Panc1 (cell line): ENCODE measurements around the gene BEGAIN.

ENCODE experiments used
- POLR2AphosphoS5 ChIP-seq: IDR thresholded peaks from 2 replicates; pipeline ENCODE4 v1.6.1; 2012; ENCODE audit warnings: mild to moderate bottlenecking, low read depth, low read length, moderate library complexity
- REST ChIP-seq, 2 experiments: IDR thresholded peaks; 2 replicates each; pipeline ENCODE4 v1.6.1; 2011 to 2012; ENCODE audit warnings: low read depth in 2 of 2, control low read depth in 1 of 2, low read length in 1 of 2, mild to moderate bottlenecking in 1 of 2, moderate library complexity in 1 of 2; ENCODE audit not compliant: insufficient read depth in 1 of 2
- TF ChIP-seq, protein P1 (sequence below): fragments of 450-650 bp; IDR thresholded peaks from 2 replicates; pipeline ENCODE4 v1.5.1; 2017; ENCODE audit warnings: mild to moderate bottlenecking

DNA sequence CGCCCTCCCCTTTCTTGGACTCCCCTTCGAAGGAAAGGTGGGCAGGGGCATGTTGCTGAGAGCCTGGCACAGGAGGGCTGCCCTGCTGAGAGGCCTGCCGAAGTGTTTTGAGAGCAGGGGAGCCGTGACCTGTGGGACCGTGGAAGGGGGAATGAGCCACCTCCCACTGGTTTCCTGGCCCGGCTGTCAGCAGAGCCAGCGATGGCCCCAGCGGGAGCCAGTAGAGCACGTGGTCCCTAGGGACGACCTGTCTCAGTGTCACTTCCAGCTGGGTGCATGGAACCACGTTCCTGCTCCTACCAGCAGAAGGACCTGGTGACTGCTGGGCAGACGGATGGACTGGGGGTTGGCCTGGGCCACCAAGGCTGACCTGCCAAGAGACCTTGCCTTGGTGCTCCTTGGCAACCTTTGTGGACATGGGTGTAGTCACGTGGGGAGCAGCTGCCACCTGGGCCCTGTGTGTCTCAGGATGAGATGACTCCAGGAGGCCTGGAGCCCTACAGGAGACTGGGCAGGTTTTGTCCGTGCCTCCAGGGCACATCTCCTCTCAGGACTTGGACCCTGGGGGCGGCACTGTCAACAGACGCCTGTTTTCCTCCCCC lies 34.6 kb downstream of the BEGAIN start:
- TF ChIP-seq, protein P1, sequence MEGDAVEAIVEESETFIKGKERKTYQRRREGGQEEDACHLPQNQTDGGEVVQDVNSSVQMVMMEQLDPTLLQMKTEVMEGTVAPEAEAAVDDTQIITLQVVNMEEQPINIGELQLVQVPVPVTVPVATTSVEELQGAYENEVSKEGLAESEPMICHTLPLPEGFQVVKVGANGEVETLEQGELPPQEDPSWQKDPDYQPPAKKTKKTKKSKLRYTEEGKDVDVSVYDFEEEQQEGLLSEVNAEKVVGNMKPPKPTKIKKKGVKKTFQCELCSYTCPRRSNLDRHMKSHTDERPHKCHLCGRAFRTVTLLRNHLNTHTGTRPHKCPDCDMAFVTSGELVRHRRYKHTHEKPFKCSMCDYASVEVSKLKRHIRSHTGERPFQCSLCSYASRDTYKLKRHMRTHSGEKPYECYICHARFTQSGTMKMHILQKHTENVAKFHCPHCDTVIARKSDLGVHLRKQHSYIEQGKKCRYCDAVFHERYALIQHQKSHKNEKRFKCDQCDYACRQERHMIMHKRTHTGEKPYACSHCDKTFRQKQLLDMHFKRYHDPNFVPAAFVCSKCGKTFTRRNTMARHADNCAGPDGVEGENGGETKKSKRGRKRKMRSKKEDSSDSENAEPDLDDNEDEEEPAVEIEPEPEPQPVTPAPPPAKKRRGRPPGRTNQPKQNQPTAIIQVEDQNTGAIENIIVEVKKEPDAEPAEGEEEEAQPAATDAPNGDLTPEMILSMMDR: no peak
- TF ChIP-seq REST (IDR thresholded peaks at IDR 0.05; ENCODE audit: insufficient read depth in 1 of 2, low read depth in 2 of 2, low read length in 1 of 2) (no peak), POLR2AphosphoS5 (no peak)
